HCT116 (cell line): ENCODE results near the gene HK2. TPM values are rescaled to one million over a fixed set of nuclear protein-coding genes. Genes with fewer than 3 reads are reported as not detected.

Experiments
- ATAC-seq: fragments of 200-7000 bp; cut with Tn5 transposase; 2 replicates; pipeline ENCODE4 v1.9.1; 2020; ENCODE audit warnings: mild to moderate bottlenecking, moderate library complexity
- BruUV-seq: library from RNA; stranded (reverse); fragments of 400-500 nt; replicated peaks from 2 replicates; lab custom pipeline; 2021; lab: Mats Ljungman, UMichigan
- CTCF ChIA-PET: fragments of 300-600 bp; sonication (Branson Sonifier 250); formaldehyde crosslinking; loops from one replicate; lab custom pipeline; 2021; ENCODE audit warnings: antibody characterized with exemption; lab: Charles Lee
- POLR2A ChIA-PET: fragments of 300-600, 350-600 bp; sonication (Branson Sonifier 250); formaldehyde crosslinking; loops from one replicate; lab custom pipeline; 2021; ENCODE audit warnings: antibody characterized with exemption; lab: Charles Lee
- RAD21 ChIA-PET, 2 experiments: fragments of 300-600 bp; sonication (Branson Sonifier 250); formaldehyde crosslinking; loops; one replicate each; lab custom pipeline; 2023; ENCODE audit warnings: low total read pairs in 2 of 2; ENCODE audit not compliant: uncharacterized antibody in 2 of 2, unreplicated experiment in 2 of 2, low non-redundant PET in 1 of 2; lab: Charles Lee
- DNase-seq: peaks from one replicate; pipeline ENCODE4 v3.0.0-alpha.2; 2010; ENCODE audit warnings: low read depth, low spot score
- H2AFZ ChIP-seq: fragments of 200-600 bp; shearing (Covaris generic), sonication (generic); 2 replicates; pipeline ENCODE4 v1.6.1; 2017; ENCODE audit warnings: low read depth, mixed run types, mixed read lengths, antibody characterized with exemption, low read length; ENCODE audit not compliant: poor library complexity, severe bottlenecking
- H3K27ac ChIP-seq: 2 replicates; pipeline ENCODE4 v1.5.1; 2012; ENCODE audit warnings: low read depth, low read length
- H3K27me3 ChIP-seq: fragments of 200-600 bp; sonication (generic); 2 replicates; pipeline ENCODE4 v1.6.1; 2016; ENCODE audit warnings: mixed run types, low read length, mixed read lengths; ENCODE audit not compliant: insufficient read depth
- H3K36me3 ChIP-seq, 2 experiments: fragments of 200-500 bp in 1 of 2; fragments of 200-600 bp in 1 of 2; sonication (Bioruptor generic) in 1 of 2; sonication (generic) in 1 of 2; 2 replicates each; pipeline versions ENCODE4 v1.5.1 to v1.6.1; 2014 to 2016; ENCODE audit warnings: low read length in 2 of 2, inconsistent platforms in 1 of 2, mixed read lengths in 1 of 2, mixed run types in 1 of 2; ENCODE audit not compliant: insufficient read depth in 2 of 2, control insufficient read depth in 1 of 2
- H3K4me1 ChIP-seq, 2 experiments: fragments of 200-600 bp in 1 of 2; sonication (generic) in 1 of 2; 2 replicates each; pipeline versions ENCODE4 v1.5.1 to v1.6.1; 2012 to 2017; ENCODE audit warnings: low read length in 2 of 2, inconsistent platforms in 1 of 2, mild to moderate bottlenecking in 1 of 2, mixed read lengths in 1 of 2, mixed run types in 1 of 2, moderate library complexity in 1 of 2; ENCODE audit not compliant: insufficient read depth in 2 of 2, control insufficient read depth in 1 of 2
- H3K4me2 ChIP-seq: fragments of 200-600 bp; sonication (generic); 2 replicates; pipeline ENCODE4 v1.6.1; 2017; ENCODE audit warnings: mixed run types, low read length, mixed read lengths
- H3K4me3 ChIP-seq, 2 experiments: fragments of 200-600 bp in 1 of 2; sonication (generic) in 1 of 2; replicated peaks in 1 of 2; 2 replicates each; pipeline ENCODE4 v1.5.1; 2011 to 2016; ENCODE audit warnings: low read length in 2 of 2, control low read depth in 1 of 2, low read depth in 1 of 2, mild to moderate bottlenecking in 1 of 2, mixed read lengths in 1 of 2, mixed run types in 1 of 2
- H3K79me2 ChIP-seq: fragments of 200-600 bp; sonication (generic); 2 replicates; pipeline ENCODE4 v1.6.1; 2017; ENCODE audit warnings: mild to moderate bottlenecking, mixed run types, low read length, moderate library complexity, mixed read lengths; ENCODE audit not compliant: insufficient read depth
- H3K9ac ChIP-seq: fragments of 200-600 bp; sonication (generic); 2 replicates; pipeline ENCODE4 v1.6.1; 2016; ENCODE audit warnings: low read length, mixed read lengths
- H3K9me2 ChIP-seq: fragments of 200-600 bp; sonication (generic), shearing (Covaris generic); 2 replicates; pipeline ENCODE4 v1.6.1; 2017; ENCODE audit warnings: mixed run types, mild to moderate bottlenecking, moderate library complexity; ENCODE audit not compliant: insufficient read depth
- H3K9me3 ChIP-seq, 2 experiments: fragments of 200-500 bp in 1 of 2; fragments of 200-600 bp in 1 of 2; sonication (Bioruptor generic) in 1 of 2; sonication (generic) in 1 of 2; 2 replicates each; pipeline ENCODE4 v1.6.1; 2014 to 2017; ENCODE audit warnings: low read length in 2 of 2, mixed read lengths in 2 of 2, inconsistent platforms in 1 of 2, low read depth in 1 of 2, mild to moderate bottlenecking in 1 of 2, mixed run types in 1 of 2, moderate library complexity in 1 of 2; ENCODE audit not compliant: control insufficient read depth in 1 of 2, insufficient read depth in 1 of 2
- H4K20me1 ChIP-seq: fragments of 200-600 bp; sonication (generic), shearing (Covaris generic); 2 replicates; pipeline ENCODE4 v1.6.1; 2017; ENCODE audit warnings: mixed run types, mild to moderate bottlenecking, moderate library complexity; ENCODE audit not compliant: insufficient read depth
- CBX3 ChIP-seq: IDR thresholded peaks from 2 replicates; pipeline ENCODE4 v1.6.1; 2012; ENCODE audit warnings: low read depth
- CTCF ChIP-seq, 3 experiments: fragments of 200-600 bp in 1 of 3; sonication (generic) in 1 of 3; IDR thresholded peaks in 2 of 3; conservative IDR thresholded peaks in 1 of 3; 2 replicates each; pipeline ENCODE4 v1.5.1; 2012 to 2017; ENCODE audit warnings: low read depth in 2 of 3, low read length in 2 of 3, antibody characterized with exemption in 1 of 3, borderline replicate concordance in 1 of 3, control low read depth in 1 of 3, mild to moderate bottlenecking in 1 of 3, mixed read lengths in 1 of 3, mixed run types in 1 of 3, moderate library complexity in 1 of 3; ENCODE audit not compliant: insufficient read depth in 1 of 3
- FOSL1 ChIP-seq: IDR thresholded peaks from 2 replicates; pipeline ENCODE4 v1.6.1; 2012; ENCODE audit warnings: low read depth
- POLR2AphosphoS5 ChIP-seq: IDR thresholded peaks from 2 replicates; pipeline ENCODE4 v1.6.1; 2011; ENCODE audit warnings: mild to moderate bottlenecking, low read depth, low read length, moderate library complexity
- YY1 ChIP-seq: IDR thresholded peaks from 2 replicates; pipeline ENCODE4 v1.6.1; 2011; ENCODE audit warnings: low read length, low read depth, moderate library complexity, mild to moderate bottlenecking; ENCODE audit not compliant: insufficient replicate concordance; ENCODE audit errors: extremely low read depth
- ZBTB33 ChIP-seq: IDR thresholded peaks from 2 replicates; pipeline ENCODE4 v1.6.1; 2011; ENCODE audit warnings: mild to moderate bottlenecking, low read length, moderate library complexity; ENCODE audit not compliant: insufficient replicate concordance; ENCODE audit errors: extremely low read depth
- ZFX ChIP-seq: fragments of 450-650 bp; IDR thresholded peaks from 2 replicates; pipeline ENCODE4 v1.6.1; 2017
- intact Hi-C: fragments of 100-400 bp; cut with micrococcal nuclease; formaldehyde crosslinking; loops from 2 replicates; pipeline ENCODE4 v1.10.0; 2022
- total RNA-seq: library from RNA; stranded (reverse); gene quantifications from one replicate; pipeline ENCODE4 v1.2.1, GENCODE V29; 2021; ENCODE audit not compliant: unreplicated experiment

Gene HK2
- total RNA-seq, 1 experiment from 2014 or later: 42.5 TPM

- Histone ChIP-seq H3K27me3 (no peaks in the 10 kb centered on the region), H3K4me3 (no peak overlapping the region), H3K9me3 (no peaks in the 10 kb centered on the region), H2AFZ (no peak overlapping the region), H3K4me2 (no peak overlapping the region), H3K36me3 (peaks cover 22 to 68% of the 10 kb centered on the region in 2 experiments; a peak in 3 of 4 replicates), H3K79me2 (no peaks in the 10 kb centered on the region), H3K9ac (no peak overlapping the region), H3K27ac (no peak overlapping the region), H3K4me1 (no peaks in the 10 kb centered on the region), H4K20me1 (no peaks in the 10 kb centered on the region), H3K9me2 (no peaks in the 10 kb centered on the region)
- no peak for ATAC-seq
- RAD21 ChIA-PET: no interaction called here
- DNase-seq: no peak
- POLR2A ChIA-PET: no interaction called here
- CTCF ChIA-PET: no interaction called here
- BruUV-seq: no TSS peak
- intact Hi-C loops: no loop called here
- TF ChIP-seq CTCF (IDR thresholded peaks at IDR 0.05 in 2 of 3, conservative IDR thresholded peaks at IDR 0.05 in 1 of 3; ENCODE audit: borderline replicate concordance in 1 of 3, insufficient read depth in 1 of 3, low read depth in 2 of 3, low read length in 2 of 3) (no peak), POLR2AphosphoS5 (no peak), FOSL1 (no peak), ZBTB33 (no peak), ZFX (no peak), CBX3 (no peak), YY1 (no peak)
Observed at GRCh38 chr2:74878551-74878950, 44.6 kb downstream of the HK2 start.
